Chondrocyte (in vitro differentiated cells): ENCODE data around the gene RPS2. TPM values are rescaled to one million over a fixed set of nuclear protein-coding genes. Genes with fewer than 3 reads are reported as not detected.

Experiments
- DNase-seq: peaks from one replicate; pipeline ENCODE4 v3.0.0; 2021; ENCODE audit warnings: mixed read lengths, low spot score
- H3K27ac Mint-ChIP-seq: one replicate; pipeline ENCODE4 v1.8.0; 2021; ENCODE audit warnings: mild to moderate bottlenecking, moderate library complexity, mixed read lengths; ENCODE audit not compliant: unreplicated experiment
- H3K27me3 Mint-ChIP-seq: 2 replicates; pipeline ENCODE4 v1.8.0; 2021; ENCODE audit warnings: low read depth, mixed read lengths
- H3K36me3 Mint-ChIP-seq: 2 replicates; pipeline ENCODE4 v1.8.0; 2021; ENCODE audit warnings: low read depth, mixed read lengths
- H3K4me1 Mint-ChIP-seq: 2 replicates; pipeline ENCODE4 v1.8.0; 2021; ENCODE audit warnings: low read depth, mild to moderate bottlenecking, mixed read lengths
- H3K4me3 Mint-ChIP-seq: one replicate; pipeline ENCODE4 v1.8.0; 2021; ENCODE audit warnings: mild to moderate bottlenecking, moderate library complexity, mixed read lengths; ENCODE audit not compliant: unreplicated experiment
- H3K9me3 Mint-ChIP-seq: 2 replicates; pipeline ENCODE4 v1.8.0; 2021; ENCODE audit warnings: low read depth, mixed read lengths
- CTCF ChIP-seq: fragments of 200-600 bp; sonication (generic); IDR thresholded peaks from 2 replicates; pipeline ENCODE4 v1.5.0; 2021; ENCODE audit warnings: antibody characterized with exemption, mild to moderate bottlenecking, moderate library complexity
- total RNA-seq: library from RNA; stranded (reverse); gene quantifications from 3 replicates; pipeline ENCODE4 v1.2.1, GENCODE V29; 2021

Gene RPS2
- total RNA-seq, 1 donor from 2014 or later, result 1,662 TPM

GRCh38 chr16:1991588-1991947, 26.9 kb upstream of the RPS2 start:
- no peak for DNase-seq
- Mint-ChIP-seq H3K4me3 (no peak overlapping the region), H3K27me3 (peaks cover 14% of the 10 kb centered on the region), H3K27ac (no peak overlapping the region), H3K4me1 (peaks cover 5% of the 10 kb centered on the region), H3K9me3 (no peaks in the 10 kb centered on the region), H3K36me3 (peaks cover 3% of the 10 kb centered on the region)
- TF ChIP-seq CTCF, result no peak

- Mint-ChIP-seq H3K4me3 (no peak overlapping the region), H3K9me3 (no peaks in the 10 kb centered on the region), H3K36me3 (peaks cover 4% of the 10 kb centered on the region), H3K27ac (no peak overlapping the region), H3K27me3 (peaks cover 14% of the 10 kb centered on the region), H3K4me1 (peaks cover 5% of the 10 kb centered on the region)
- no peak for TF ChIP-seq CTCF
- no peak for DNase-seq
Observed at GRCh38 chr16:1991135-1991551, 26.5 kb upstream of the RPS2 start.

- H3K4me3 Mint-ChIP-seq, result peak overlapping the region; percentile 6
- H3K4me1 Mint-ChIP-seq, result peaks cover 5% of the 10 kb centered on the region
- H3K36me3 Mint-ChIP-seq, result peaks cover 4% of the 10 kb centered on the region
- no peaks in the 10 kb centered on the region for H3K9me3 Mint-ChIP-seq
- TF ChIP-seq CTCF, result no peak
- no peak for DNase-seq
- H3K27me3 Mint-ChIP-seq, result peaks cover 14% of the 10 kb centered on the region
- no peak overlapping the region for H3K27ac Mint-ChIP-seq
Observed at GRCh38 chr16:1990351-1991134, 25.9 kb upstream of the RPS2 start.

- H3K9me3 Mint-ChIP-seq, result no peaks in the 10 kb centered on the region
- no peak overlapping the region for H3K27ac Mint-ChIP-seq
- peaks cover 14% of the 10 kb centered on the region for H3K27me3 Mint-ChIP-seq
- H3K4me3 Mint-ChIP-seq, result no peak overlapping the region
- H3K36me3 Mint-ChIP-seq, result peaks cover 2% of the 10 kb centered on the region
- no peak for TF ChIP-seq CTCF
- DNase-seq, result no peak
- peaks cover 9% of the 10 kb centered on the region for H3K4me1 Mint-ChIP-seq
Observed at GRCh38 chr16:1990101-1990350, 25.4 kb upstream of the RPS2 start.

- no peak for TF ChIP-seq CTCF
- no peak for DNase-seq
- peaks cover 14% of the 10 kb centered on the region for H3K27me3 Mint-ChIP-seq
- peak within 1 kb of the TSS; percentile 16 for H3K4me3 Mint-ChIP-seq
- H3K9me3 Mint-ChIP-seq, result no peaks in the 10 kb centered on the region
- H3K4me1 Mint-ChIP-seq, result peaks cover 14% of the 10 kb centered on the region
- H3K36me3 Mint-ChIP-seq, result peaks cover 2% of the 10 kb centered on the region
- no peak within 1 kb of the TSS for H3K27ac Mint-ChIP-seq
Observed at GRCh38 chr16:1989209-1990100, 24.8 kb upstream of the RPS2 start, which contains the start of gene SYNGR3. TSS of gene SYNGR3 (plus strand) at chr16:1989970. CDS start at chr16:1990103, 133 bp downstream.
